Stimulated activated CD8-positive, alpha-beta memory T cell treated with anti-CD3 and anti-CD28 coated beads, Interleukin-15, amount 100 ng/mL, for 4 hours (primary cell): ENCODE results near the gene DAPK3.
"Not testable (repeated sequence)": the region's sequence is repeated elsewhere in the genome, so short reads cannot be mapped to it uniquely, and the experiment has no call there.

Experiments used
- DNase-seq, 2 donors: peaks; one replicate each; pipeline ENCODE4 v3.0.0-alpha.2; 2020; ENCODE audit warnings: low read depth in 2 of 2

DAPK3 gene

DNA sequence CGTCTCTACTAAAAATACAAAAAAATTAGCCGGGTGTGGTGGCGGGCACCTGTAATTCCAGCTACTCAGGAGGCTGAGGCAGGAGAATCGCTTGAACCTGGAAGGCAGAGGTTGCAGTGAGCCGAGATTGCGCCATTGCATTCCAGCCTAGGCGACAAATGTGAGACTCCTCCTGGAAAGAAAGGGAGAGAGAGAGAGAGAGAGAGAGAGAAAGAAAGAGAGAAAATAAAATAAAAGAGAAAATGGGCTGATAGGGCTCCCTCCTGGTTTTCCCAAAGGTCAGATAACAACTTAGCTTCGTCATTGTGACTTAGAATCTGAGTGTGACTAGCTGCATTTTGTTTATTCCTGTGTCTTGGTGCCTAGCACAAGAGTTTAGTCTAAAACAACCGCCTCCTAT is 34.5 kb upstream of the DAPK3 start:
- DNase-seq = not testable (repeated sequence)

DNA sequence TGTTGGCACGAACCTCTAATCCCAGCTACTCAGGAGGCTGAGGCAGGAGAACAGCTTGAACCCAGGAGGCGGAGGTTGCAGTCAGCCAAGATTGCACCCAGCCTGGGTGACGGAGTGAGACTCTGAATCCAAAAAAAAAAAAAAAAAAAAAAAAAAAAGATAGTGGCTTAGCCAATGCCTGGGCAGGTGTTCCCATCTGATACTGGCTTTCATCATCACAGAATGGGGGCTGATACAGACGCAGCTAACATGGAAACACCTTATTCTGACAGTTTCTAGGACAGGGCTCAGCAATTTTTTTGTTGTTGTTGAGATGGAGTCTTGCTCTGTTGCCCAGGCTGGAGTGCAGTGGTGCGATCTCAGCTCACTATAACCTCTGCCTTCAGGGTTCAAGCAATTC is 29.9 kb upstream of the DAPK3 start:
- DNase-seq = not testable (repeated sequence)

DNA sequence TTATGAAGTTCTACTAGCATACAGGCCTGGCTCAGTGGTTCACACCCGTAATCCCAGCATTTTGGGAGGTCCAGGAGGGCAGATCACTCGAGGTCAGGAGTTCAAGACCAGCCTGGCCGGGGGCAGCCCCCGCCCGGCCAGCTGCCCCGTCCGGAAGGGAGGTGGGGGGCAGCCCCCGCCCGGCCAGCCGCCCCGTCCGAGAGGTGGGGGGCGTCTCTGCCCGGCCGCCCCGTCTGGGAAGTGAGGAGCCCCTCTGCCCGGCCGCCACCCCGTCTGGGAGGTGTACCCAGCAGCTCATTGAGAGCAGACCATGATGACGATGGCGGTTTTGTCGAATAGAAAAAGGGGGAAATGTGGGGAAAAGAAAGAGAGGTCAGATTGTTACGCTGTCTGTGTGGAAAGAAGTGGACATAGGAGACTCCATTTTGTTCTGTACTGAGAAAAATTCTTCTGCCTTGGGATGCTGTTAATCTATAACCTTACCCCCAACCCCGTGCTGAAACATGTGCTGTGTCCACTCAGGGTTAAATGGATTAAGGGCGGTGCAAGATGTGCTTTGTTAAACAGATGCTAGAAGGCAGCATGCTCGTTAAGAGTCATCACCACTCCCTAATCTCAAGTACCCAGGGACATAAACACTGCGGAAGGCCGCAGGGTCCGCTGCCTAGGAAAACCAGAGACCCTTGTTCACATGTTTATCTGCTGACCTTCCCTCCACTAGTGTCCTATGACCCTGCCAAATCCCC is 27.9 kb upstream of the DAPK3 start:
- DNase-seq = not testable (repeated sequence)

DNA sequence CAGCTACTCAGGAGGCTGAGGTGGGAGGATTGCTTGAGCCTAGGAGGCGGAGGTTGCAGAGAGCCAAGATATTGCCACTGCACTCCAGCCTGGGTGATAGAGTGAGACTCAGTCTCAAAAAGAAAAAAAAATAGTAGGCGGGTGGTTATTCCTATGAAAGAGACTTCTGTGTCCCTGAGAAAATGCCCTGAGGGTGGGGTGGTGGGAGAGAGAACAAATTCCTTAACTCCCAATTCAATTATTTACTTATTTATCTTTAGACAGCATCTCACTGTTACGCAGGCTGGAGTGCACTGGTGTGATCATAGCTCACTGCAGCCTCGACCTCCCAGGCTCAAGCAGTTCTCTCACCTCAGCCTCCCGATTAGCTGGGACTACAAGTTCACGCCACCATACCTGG is 24.7 kb upstream of the DAPK3 start:
- DNase-seq = no peak

GRCh38 chr19:3990815-3991117 is 19.9 kb upstream of the DAPK3 start:
- no peak for DNase-seq

DNA sequence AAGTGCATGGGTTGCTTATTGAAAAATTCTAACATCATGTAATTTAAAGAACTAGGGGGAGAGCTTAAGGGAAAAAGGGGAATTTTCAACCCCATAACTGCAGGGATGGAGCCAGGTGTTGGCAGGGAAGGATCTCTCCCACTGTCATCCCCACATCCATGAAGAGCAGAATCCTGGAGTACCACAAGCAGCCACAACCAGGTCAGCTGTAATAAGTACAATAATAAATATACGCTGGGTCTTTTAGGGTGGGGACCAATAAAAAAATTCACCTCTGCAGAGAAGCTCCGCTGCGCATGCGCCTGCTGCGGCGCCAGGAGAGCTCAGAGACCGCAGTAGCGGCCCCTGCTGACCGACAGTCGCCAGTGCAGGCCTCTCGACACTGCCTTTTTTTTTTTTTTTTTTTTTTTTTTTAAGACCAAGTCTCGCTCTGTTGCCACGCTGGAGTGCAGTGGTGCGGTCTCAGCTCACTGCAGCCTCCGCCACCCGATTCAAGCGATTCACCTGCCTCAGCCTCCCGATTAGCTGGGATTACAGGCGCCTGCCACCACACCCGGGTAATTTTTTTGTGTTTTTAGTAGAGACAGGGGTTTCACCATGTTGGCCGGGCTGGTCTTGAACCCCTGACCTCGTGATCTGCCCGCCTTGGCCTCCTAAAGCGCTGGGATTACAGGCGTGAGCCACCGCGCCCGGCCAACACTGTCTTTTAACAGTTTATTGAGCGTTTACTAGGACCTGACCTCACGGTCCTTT is 16.9 kb upstream of the DAPK3 start:
- DNase-seq = peak; percentile 72 to 75

DNA sequence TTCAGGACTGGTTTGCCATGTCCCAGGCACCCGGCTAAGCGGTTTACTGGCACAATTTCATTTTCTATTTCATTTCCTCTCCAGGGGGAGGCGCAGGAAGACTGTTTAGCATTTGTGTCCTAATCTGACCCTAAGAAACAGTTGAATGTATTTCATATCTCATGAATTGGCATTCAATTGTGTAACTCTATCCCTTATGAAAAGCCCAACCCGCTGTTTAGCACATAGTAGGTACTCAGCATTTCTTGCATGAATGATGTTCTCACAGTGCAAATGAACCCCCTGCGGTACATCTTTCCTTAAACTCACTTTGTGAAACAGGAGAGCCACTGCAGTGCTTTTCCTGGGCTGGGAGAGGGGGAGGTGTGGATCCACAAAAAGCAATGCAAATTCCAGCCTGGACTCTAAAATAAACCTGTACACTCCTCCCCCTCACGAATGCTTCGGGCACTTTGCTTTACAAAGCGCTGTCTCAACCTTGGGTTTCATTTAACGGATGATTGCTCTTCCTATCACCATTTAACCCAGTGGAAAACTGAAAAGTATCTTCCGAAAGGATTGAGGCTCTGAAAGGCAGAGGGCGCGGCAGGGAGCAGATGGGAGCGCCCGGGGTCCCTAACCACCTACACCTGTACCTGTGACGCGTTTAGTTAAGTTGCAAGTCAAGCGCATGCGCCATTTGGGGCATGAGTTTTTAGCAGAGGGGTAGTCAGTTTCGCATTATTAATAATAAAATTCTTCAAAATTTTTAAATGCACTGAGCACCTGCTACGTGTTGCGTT is 15.6 kb upstream of the DAPK3 start:
- no peak for DNase-seq

DNA sequence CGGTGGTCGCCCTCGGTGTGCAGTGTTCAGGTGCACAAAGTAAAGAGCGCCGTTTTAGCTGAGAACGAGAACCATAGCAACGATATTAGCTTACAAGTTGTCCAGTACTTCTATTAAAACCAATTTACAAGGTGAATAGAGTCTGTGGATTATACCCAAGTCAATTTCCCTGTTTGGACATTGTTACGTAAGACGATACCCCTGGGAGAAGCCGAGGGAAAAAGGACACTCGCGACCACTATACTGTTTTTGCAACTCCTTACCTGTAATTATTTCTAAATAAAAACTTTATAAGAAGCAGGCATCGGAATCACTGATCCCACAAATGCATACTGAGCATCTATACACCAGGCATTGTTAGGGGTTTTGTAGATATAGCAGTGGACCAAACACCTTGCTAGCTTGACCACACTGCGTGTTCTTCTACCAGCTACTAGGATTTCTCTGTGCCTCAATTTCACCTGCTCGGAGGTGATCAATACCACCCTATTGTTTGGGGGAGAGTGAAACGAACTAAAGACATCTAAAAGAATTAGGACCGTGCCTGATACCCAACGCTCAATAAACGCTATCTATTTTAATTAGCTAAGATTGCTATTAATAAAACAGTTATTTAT is 14.9 kb upstream of the DAPK3 start:
- DNase-seq = no peak

- DNase-seq = peak; percentile 79
Observed at GRCh38 chr19:3984908-3985642, 14.2 kb upstream of the DAPK3 start, which contains the start of gene EEF2. EEF2 (minus strand) TSS chr19:3985463; CDS start chr19:3985380, 83 bp downstream.

DNA sequence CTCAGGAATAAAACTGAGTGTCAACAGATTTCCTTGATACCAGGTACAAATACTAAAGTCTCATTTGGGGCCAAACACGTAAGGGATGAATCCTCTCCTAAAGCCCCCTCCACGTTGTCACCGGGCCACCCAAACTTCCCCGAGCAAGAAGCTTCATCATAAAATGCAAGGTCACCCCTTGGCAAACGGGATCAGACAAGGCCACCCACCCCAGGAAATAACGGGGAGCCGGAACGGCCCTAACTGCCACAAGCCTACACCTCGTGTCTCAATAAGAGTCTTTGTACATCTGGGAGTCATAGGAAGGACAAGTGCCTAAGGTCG is 13.6 kb upstream of the DAPK3 start:
- no peak for DNase-seq

- DNase-seq = no peak
Observed at GRCh38 chr19:3983936-3984583, 13.2 kb upstream of the DAPK3 start.

DNA sequence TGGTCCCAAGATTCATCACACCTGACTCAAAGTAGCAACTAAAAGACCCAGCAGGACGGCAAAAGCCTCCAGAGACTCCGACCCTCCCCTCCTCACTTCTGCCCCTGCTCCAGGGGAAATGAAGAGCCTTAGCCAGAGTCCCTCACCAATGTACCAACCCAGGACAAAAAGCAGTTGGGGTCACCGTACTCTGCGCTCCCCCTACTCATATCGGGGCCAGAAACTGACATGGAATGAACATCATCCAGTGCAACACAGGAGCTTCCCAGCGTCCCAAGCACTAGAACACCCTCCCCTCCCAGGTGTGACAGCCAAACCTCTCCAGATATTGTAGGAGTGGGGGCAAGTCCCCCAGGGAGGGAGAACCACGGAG is 12.6 kb upstream of the DAPK3 start:
- no peak for DNase-seq

DNA sequence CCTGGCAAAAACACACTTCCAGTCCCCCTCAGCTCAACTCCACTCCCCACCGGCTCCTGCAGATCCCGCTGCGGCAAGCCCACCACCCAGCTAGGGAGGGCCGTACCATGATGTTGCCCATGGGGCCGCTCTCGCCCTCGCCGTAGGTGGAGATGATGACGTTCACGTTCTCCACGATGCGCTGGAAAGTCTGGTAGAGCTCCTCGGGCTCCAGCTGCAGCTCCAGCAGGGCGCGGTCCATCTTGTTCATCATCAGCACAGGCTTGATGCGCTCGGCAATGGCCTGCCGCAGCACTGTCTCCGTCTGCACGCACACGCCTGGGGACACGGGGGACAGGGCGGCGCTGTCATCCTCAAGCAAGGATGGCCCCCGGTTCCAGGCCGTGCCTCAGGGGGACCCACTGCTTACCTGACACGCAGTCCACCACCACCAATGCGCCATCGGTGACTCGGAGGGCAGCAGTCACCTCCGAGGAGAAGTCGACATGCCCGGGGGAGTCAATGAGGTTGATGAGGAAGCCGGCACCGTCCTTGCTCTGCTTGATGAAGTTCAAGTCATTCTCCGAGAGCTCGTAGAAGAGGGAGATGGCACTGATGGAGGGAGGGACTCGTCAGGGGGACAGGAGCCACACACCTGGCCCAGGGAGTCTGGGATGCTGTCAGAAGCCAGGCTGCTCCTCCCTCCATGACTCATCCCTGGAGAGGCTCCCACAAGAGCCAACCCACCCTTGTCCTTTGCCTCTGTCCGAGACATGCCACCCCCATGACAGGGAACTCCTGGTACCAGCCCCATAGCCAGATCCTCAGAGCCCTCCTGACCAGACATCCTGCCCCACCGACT is 12.0 kb upstream of the DAPK3 start:
- DNase-seq = no peak

DNA sequence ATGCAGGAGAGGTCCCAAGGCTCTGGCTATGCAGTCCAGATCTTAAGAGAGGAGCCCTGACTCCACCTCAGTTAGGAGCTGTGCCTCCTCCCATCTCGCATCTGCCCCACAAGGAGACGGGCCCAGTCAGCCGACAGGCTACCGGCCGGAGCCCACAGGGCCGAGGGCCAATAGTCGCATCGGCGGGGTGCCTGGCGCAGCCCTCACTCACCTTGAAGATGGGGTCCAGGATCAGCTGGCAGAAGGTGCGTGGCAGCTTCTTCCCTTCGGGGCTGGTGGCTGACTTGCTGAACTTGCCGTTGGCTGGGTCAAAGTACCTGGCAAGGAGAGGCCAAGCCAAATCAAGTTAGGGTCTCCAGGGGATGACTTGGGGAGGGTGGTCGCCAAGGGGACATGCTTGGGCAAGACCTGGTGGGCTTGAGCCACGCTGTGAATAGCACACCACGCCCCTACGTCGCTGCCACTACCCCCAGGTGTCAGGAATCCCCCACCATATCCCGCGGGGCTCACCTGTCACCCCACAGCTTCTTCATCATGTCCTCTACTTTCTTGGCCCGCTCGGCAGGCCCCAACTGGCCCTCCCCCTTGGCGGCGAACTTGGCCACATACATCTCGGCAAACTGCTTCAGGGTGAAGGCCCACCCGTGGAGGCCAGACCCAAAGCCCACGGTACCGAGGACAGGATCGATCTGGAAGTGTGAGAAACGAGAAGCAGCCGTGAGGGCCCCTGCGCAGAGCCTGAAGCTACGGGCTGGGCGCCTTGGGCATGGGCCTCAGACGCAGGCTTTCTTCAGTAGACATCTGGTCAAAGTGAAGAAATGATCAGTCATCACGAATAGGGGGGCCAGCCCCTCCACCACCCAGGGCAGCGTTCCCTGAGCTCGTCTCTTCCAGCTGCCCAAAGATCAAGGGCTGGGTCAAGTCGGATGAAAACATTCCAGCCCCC is 11.1 kb upstream of the DAPK3 start:
- no peak for DNase-seq

- no peak for DNase-seq
Observed at GRCh38 chr19:3981373-3981735, 10.5 kb upstream of the DAPK3 start.

DNA sequence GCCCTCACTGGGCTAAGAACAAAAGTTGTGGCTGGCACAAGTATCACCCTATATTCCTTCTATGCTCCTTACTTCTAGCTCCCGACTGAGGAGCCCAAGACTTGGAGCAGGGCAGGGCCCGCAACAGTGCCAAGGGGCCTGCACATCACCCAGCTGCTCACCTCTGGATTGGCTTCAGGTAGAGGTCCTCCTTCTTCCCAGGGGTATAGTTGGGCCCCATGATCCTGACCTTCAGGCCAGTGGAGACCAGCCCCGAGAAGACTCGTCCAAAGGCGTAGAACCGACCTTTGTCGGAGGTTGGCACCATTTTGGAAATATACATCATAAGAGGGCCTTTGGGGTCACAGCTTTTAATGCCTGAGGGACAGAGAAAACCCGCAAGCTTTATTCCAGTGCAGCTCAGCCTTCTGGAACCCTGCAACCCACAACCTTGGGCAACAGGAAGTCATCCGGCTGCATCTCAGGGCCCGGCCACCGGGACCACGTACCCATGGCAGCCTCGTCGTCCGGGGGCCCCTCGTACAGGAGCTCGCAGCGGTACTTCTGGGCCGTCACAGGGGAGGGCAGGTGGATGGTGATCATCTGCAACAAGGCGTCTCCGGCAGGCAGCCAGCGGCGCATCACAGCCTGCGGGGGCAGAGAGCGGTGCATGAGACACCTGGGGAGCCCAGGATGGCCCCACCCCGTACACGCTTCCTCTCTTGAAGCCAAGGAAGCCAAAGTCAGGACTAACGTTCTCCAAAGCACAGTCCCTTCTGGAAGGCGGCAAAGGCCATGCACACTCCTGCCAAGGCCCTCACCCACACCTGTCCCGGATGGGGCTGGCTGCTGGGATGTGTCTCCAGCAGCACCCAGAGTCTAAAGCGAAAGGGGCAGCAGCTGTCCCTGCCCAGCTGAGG is 9.7 kb upstream of the DAPK3 start:
- DNase-seq = no peak

DNA sequence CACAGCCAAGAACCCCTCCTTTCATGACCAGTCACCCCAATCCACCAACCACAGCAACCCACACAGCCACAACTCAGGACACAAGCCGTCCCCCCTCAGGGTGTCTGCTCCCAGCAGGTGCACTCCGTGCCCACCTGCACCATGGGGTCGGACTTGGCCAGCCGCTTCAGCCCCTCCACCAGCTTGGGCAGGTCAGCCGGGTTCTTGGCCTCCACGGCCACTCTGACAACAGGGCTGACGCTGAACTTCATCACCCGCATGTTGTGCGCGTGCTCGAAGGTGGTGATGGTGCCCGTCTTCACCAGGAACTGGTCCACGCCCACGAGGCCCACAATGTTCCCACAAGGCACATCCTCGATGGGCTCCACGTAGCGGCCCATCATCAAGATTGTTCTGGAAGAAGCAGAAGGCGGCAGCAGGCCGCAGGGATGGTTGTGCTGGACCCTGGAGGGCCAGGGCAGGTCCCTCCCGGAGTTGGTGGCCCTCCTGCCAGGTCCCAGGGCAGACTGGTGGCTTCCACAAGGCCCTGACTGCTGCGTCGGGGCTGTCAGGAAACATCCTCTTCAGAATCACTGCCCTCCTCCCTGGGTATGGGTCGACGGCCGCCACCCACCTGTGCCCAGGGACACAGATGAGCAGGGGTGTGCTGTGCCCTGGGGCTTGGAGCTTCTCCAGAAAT is 8.9 kb upstream of the DAPK3 start:
- no peak for DNase-seq

- no peak for DNase-seq
Observed at GRCh38 chr19:3979289-3979673, 8.4 kb upstream of the DAPK3 start.
